Activated naive CD4-positive, alpha-beta T cell treated with anti-CD3 and anti-CD28 coated beads, Interleukin-2, amount 50 U/mL, for 72 hours (primary cell): Measurements from ENCODE around the gene HCFC2. TPM values are rescaled to one million over a fixed set of nuclear protein-coding genes. Genes with fewer than 3 reads are reported as not detected.
"Not testable (repeated sequence)": the region's sequence is repeated elsewhere in the genome, so short reads cannot be mapped to it uniquely, and the experiment has no call there.

Experiments
- ATAC-seq, 2 donors: fragments of 150-1000 bp; cut with Tn5 transposase; 2 replicates each; pipeline ENCODE4 v1.10.0; 2021; ENCODE audit warnings: mild to moderate bottlenecking in 2 of 2, moderate library complexity in 2 of 2
- DNase-seq, 2 donors: peaks; one replicate each; pipeline ENCODE4 v3.0.0; 2021 to 2022; ENCODE audit warnings: low spot score in 2 of 2
- H3K27ac Mint-ChIP-seq, 2 donors: one replicate each; pipeline ENCODE4 v1.8.0; 2022; ENCODE audit warnings: mild to moderate bottlenecking in 2 of 2, mixed read lengths in 2 of 2
- H3K36me3 Mint-ChIP-seq, 2 donors: one replicate each; pipeline ENCODE4 v1.8.0; 2022; ENCODE audit warnings: mixed read lengths in 2 of 2
- H3K9me3 Mint-ChIP-seq, 2 donors: one replicate each; pipeline ENCODE4 v1.8.0; 2022; ENCODE audit warnings: mixed read lengths in 2 of 2
- total RNA-seq, 2 donors: library from RNA; stranded (reverse); gene quantifications; one replicate each; pipeline ENCODE4 v1.2.3, GENCODE V29; 2022

Gene HCFC2
- 10 to 100 TPM in 1 of 2 donors, 1 to 10 TPM in 1; 6.9 to 16.0 TPM for total RNA-seq

GRCh38 chr12:104064031-104064841, at the start of gene HCFC2:
TSS of gene HCFC2 (plus strand) at chr12:104064531. CDS start at chr12:104064561, 30 bp downstream.
- Mint-ChIP-seq H3K36me3 (no peaks in the 10 kb centered on the region), H3K27ac (peak within 1 kb of the TSS; percentile 87 to 90), H3K9me3 (no peaks in the 10 kb centered on the region)
- ATAC-seq = peak; percentile 97 to 98
- peak; percentile 87 to 89 for DNase-seq

GRCh38 chr12:104021862-104022261, 42.5 kb upstream of the HCFC2 start:
- not testable (repeated sequence) for ATAC-seq, H3K27ac Mint-ChIP-seq, DNase-seq, H3K9me3 Mint-ChIP-seq, H3K36me3 Mint-ChIP-seq

GRCh38 chr12:104022786-104023185, 41.5 kb upstream of the HCFC2 start:
- H3K27ac Mint-ChIP-seq = no peak overlapping the region
- no peaks in the 10 kb centered on the region for H3K36me3 Mint-ChIP-seq
- ATAC-seq (no peak), DNase-seq (no peak)
- H3K9me3 Mint-ChIP-seq = no peaks in the 10 kb centered on the region

- DNase-seq (no peak), ATAC-seq (no peak)
- Mint-ChIP-seq H3K36me3 (no peaks in the 10 kb centered on the region), H3K9me3 (no peaks in the 10 kb centered on the region), H3K27ac (no peak overlapping the region)
Measured at GRCh38 chr12:104023710-104024109, 40.6 kb upstream of the HCFC2 start.

- no peak for ATAC-seq
- H3K9me3 Mint-ChIP-seq = no peaks in the 10 kb centered on the region
- no peak for DNase-seq
- no peak overlapping the region for H3K27ac Mint-ChIP-seq
- no peaks in the 10 kb centered on the region for H3K36me3 Mint-ChIP-seq
Measured at GRCh38 chr12:104024348-104024747, 40.0 kb upstream of the HCFC2 start.

GRCh38 chr12:104025771-104026170, 38.6 kb upstream of the HCFC2 start:
- DNase-seq (no peak), ATAC-seq (no peak)
- Mint-ChIP-seq H3K9me3 (no peaks in the 10 kb centered on the region), H3K36me3 (no peaks in the 10 kb centered on the region), H3K27ac (no peak overlapping the region)

GRCh38 chr12:104026841-104027599, 37.3 kb upstream of the HCFC2 start:
- H3K36me3 Mint-ChIP-seq = no peaks in the 10 kb centered on the region
- H3K9me3 Mint-ChIP-seq = no peaks in the 10 kb centered on the region
- no peak for ATAC-seq
- no peak overlapping the region for H3K27ac Mint-ChIP-seq
- no peak for DNase-seq

- peak in 1 of 2 donors; percentile 43 for ATAC-seq
- not testable (repeated sequence) for DNase-seq, H3K27ac Mint-ChIP-seq, H3K36me3 Mint-ChIP-seq, H3K9me3 Mint-ChIP-seq
Measured at GRCh38 chr12:104030596-104030995, 33.7 kb upstream of the HCFC2 start.

GRCh38 chr12:104036143-104036542, 28.2 kb upstream of the HCFC2 start:
- not testable (repeated sequence) for H3K27ac Mint-ChIP-seq, H3K9me3 Mint-ChIP-seq, H3K36me3 Mint-ChIP-seq, DNase-seq, ATAC-seq

GRCh38 chr12:104039769-104040168, 24.6 kb upstream of the HCFC2 start:
- not testable (repeated sequence) for H3K27ac Mint-ChIP-seq

GRCh38 chr12:104042580-104042979, 21.8 kb upstream of the HCFC2 start:
- Mint-ChIP-seq H3K27ac (no peak overlapping the region), H3K36me3 (no peaks in the 10 kb centered on the region)

More at GRCh38 chr12:104039769-104040168, 24.6 kb upstream of the HCFC2 start:
- not testable (repeated sequence) for H3K36me3 Mint-ChIP-seq, H3K9me3 Mint-ChIP-seq, DNase-seq, ATAC-seq

GRCh38 chr12:104044158-104044557, 20.2 kb upstream of the HCFC2 start:
- Mint-ChIP-seq H3K27ac (no peak overlapping the region), H3K9me3 (peaks cover 0 to 3% of the 10 kb centered on the region in 2 donors), H3K36me3 (no peaks in the 10 kb centered on the region)
- no peak for DNase-seq
- no peak for ATAC-seq

More at GRCh38 chr12:104042580-104042979, 21.8 kb upstream of the HCFC2 start:
- DNase-seq (no peak), ATAC-seq (no peak)
- peaks cover 0 to 3% of the 10 kb centered on the region in 2 donors for H3K9me3 Mint-ChIP-seq

- no peak for DNase-seq
- Mint-ChIP-seq H3K27ac (no peak overlapping the region), H3K9me3 (peaks cover 0 to 3% of the 10 kb centered on the region in 2 donors), H3K36me3 (no peaks in the 10 kb centered on the region)
- ATAC-seq = no peak
Measured at GRCh38 chr12:104046306-104046705, 18.0 kb upstream of the HCFC2 start.

GRCh38 chr12:104048162-104048561, 16.2 kb upstream of the HCFC2 start:
- Mint-ChIP-seq H3K9me3 (peaks cover 0 to 3% of the 10 kb centered on the region in 2 donors), H3K27ac (no peak overlapping the region), H3K36me3 (no peaks in the 10 kb centered on the region)
- DNase-seq (no peak), ATAC-seq (no peak)

GRCh38 chr12:104048811-104049210, 15.5 kb upstream of the HCFC2 start:
- ATAC-seq (no peak), DNase-seq (no peak)

GRCh38 chr12:104049278-104049902, 14.9 kb upstream of the HCFC2 start:
- Mint-ChIP-seq H3K36me3 (no peaks in the 10 kb centered on the region), H3K27ac (no peak overlapping the region), H3K9me3 (peaks cover 0 to 3% of the 10 kb centered on the region in 2 donors)
- DNase-seq = no peak
- ATAC-seq = no peak

More at GRCh38 chr12:104048811-104049210, 15.5 kb upstream of the HCFC2 start:
- Mint-ChIP-seq H3K9me3 (peaks cover 0 to 3% of the 10 kb centered on the region in 2 donors), H3K36me3 (no peaks in the 10 kb centered on the region), H3K27ac (no peak overlapping the region)

- ATAC-seq = peak in 1 of 2 donors; percentile 44
- no peaks in the 10 kb centered on the region for H3K36me3 Mint-ChIP-seq
- no peak for DNase-seq
- no peak within 1 kb of the TSS for H3K27ac Mint-ChIP-seq
- H3K9me3 Mint-ChIP-seq = no peaks in the 10 kb centered on the region
Measured at GRCh38 chr12:104049903-104050356, 14.4 kb upstream of the HCFC2 start, which contains the start of gene GLT8D2. TSS of gene GLT8D2 (minus strand) at chr12:104050187. CDS start at chr12:104019648, 30,539 bp downstream.
